Epithelial cell of proximal tubule (primary cell): Measurements from ENCODE around the gene ELMOD3. TPM values are rescaled to one million over a fixed set of nuclear protein-coding genes. Genes with fewer than 3 reads are reported as not detected.
"Not testable (repeated sequence)": the region's sequence is repeated elsewhere in the genome, so short reads cannot be mapped to it uniquely, and the experiment has no call there.

Experiments
- DNase-seq: peaks from one replicate; pipeline ENCODE4 v3.0.0-alpha.2; 2011; ENCODE audit warnings: low read depth
- H3K4me3 ChIP-seq: 2 replicates; pipeline ENCODE4 v1.5.1; 2011; ENCODE audit warnings: low read depth, mild to moderate bottlenecking, low read length
- CTCF ChIP-seq: conservative IDR thresholded peaks from 2 replicates; pipeline ENCODE4 v1.5.1; 2012; ENCODE audit warnings: low read depth, mild to moderate bottlenecking, low read length
- total RNA-seq: library from RNA; depleted of rRNA; stranded (reverse); fragments of >200 nt; gene quantifications from 2 replicates; pipeline ENCODE4 v1.2.3, GENCODE V29; 2015

Gene ELMOD3
- total RNA-seq, 1 donor from 2014 or later = 9.5 TPM

GRCh38 chr2:85324639-85325465, 29.7 kb upstream of the ELMOD3 start:
- DNase-seq = peak; percentile 98
- TF ChIP-seq CTCF = no peak
- H3K4me3 ChIP-seq = peak overlapping the region; percentile 76

- no peak for DNase-seq
- no peak for TF ChIP-seq CTCF
- H3K4me3 ChIP-seq = peak overlapping the region; percentile 76
Measured at GRCh38 chr2:85325466-85325811, 29.1 kb upstream of the ELMOD3 start.

GRCh38 chr2:85326406-85327159, 28.0 kb upstream of the ELMOD3 start:
- DNase-seq = no peak
- peak overlapping the region; percentile 76 for H3K4me3 ChIP-seq
- TF ChIP-seq CTCF = no peak

- peak overlapping the region; percentile 76 for H3K4me3 ChIP-seq
- no peak for TF ChIP-seq CTCF
- no peak for DNase-seq
Measured at GRCh38 chr2:85327160-85327821, 27.3 kb upstream of the ELMOD3 start.

GRCh38 chr2:85327822-85328617, 26.5 kb upstream of the ELMOD3 start, which contains the start of gene TGOLN2:
Gene TGOLN2 (minus strand): TSS chr2:85327989. CDS start chr2:85327962, 27 bp downstream.
- H3K4me3 ChIP-seq = peak within 1 kb of the TSS; percentile 76
- DNase-seq = no peak
- TF ChIP-seq CTCF = peak; percentile 10

GRCh38 chr2:85329181-85329651, 25.4 kb upstream of the ELMOD3 start:
- DNase-seq = no peak
- no peak for TF ChIP-seq CTCF
- H3K4me3 ChIP-seq = no peak overlapping the region

GRCh38 chr2:85329701-85330100, 24.9 kb upstream of the ELMOD3 start:
- DNase-seq = not testable (repeated sequence)

More at GRCh38 chr2:85329701-85330100, 24.9 kb upstream of the ELMOD3 start:
- H3K4me3 ChIP-seq = not testable (repeated sequence)
